Skeletal muscle tissue (tissue), 5 donors: Measurements from ENCODE around the gene NDRG3. TPM values are rescaled to one million over a fixed set of nuclear protein-coding genes. Genes with fewer than 3 reads are reported as not detected.

Source experiments
- H3K27ac ChIP-seq: one replicate; pipeline ENCODE4 v1.7.0; 2013; ENCODE audit warnings: mild to moderate bottlenecking, low read depth, low read length, inconsistent platforms
- H3K27me3 ChIP-seq, 3 donors: one replicate each; pipeline ENCODE4 v1.7.0; 2013; ENCODE audit warnings: low read length in 3 of 3; ENCODE audit not compliant: control insufficient read depth in 3 of 3, insufficient read depth in 3 of 3
- H3K36me3 ChIP-seq, 3 donors: one replicate each; pipeline ENCODE4 v1.7.0; 2013; ENCODE audit warnings: low read length in 3 of 3; ENCODE audit not compliant: control insufficient read depth in 3 of 3, insufficient read depth in 3 of 3
- H3K4me1 ChIP-seq, 3 donors: one replicate each; pipeline ENCODE4 v1.7.0; 2013; ENCODE audit warnings: low read length in 3 of 3, mild to moderate bottlenecking in 3 of 3; ENCODE audit not compliant: control insufficient read depth in 3 of 3, insufficient read depth in 3 of 3
- H3K4me3 ChIP-seq, 3 donors: one replicate each; pipeline ENCODE4 v1.7.0; 2013; ENCODE audit warnings: low read length in 3 of 3
- H3K9ac ChIP-seq, 3 donors: one replicate each; pipeline ENCODE4 v1.7.0; 2013; ENCODE audit warnings: low read length in 3 of 3, mild to moderate bottlenecking in 3 of 3, moderate library complexity in 2 of 3, low read depth in 1 of 3
- H3K9me3 ChIP-seq, 3 donors: one replicate each; pipeline ENCODE4 v1.7.0; 2013; ENCODE audit warnings: low read length in 3 of 3; ENCODE audit not compliant: control insufficient read depth in 3 of 3
- small RNA-seq: library from RNA; depleted of rRNA; stranded (forward); fragments of <200 nt; gene quantifications from one replicate; pipeline ENCODE3, GENCODE V24; 2014
- total RNA-seq: library from RNA; depleted of rRNA; stranded (reverse); fragments of >200 nt; gene quantifications from one replicate; pipeline ENCODE4 v1.2.3, GENCODE V29; 2014
- donor health status: Osteomylitis.

NDRG3 gene
- total RNA-seq, 1 donor from 2014 or later: 15.1 TPM

- Histone ChIP-seq H3K27me3 (no peaks in the 10 kb centered on the region), H3K4me3 (peak within 1 kb of the TSS; percentile 84 to 93 (median 92)), H3K27ac (peak within 1 kb of the TSS; percentile 93), H3K4me1 (peaks cover 18 to 22% (median 21%) of the 10 kb centered on the region in 3 donors), H3K9me3 (no peaks in the 10 kb centered on the region), H3K36me3 (peaks cover 18 to 23% (median 22%) of the 10 kb centered on the region in 3 donors), H3K9ac (peak within 1 kb of the TSS; percentile 81 to 96 (median 96))
Observed at GRCh38 chr20:36605399-36606157, 140.3 kb downstream of the NDRG3 start, which contains the start of gene RAB5IF. TSS of gene RAB5IF (plus strand) at chr20:36605779. CDS start at chr20:36605952, 173 bp downstream.

- peaks cover 18 to 22% (median 21%) of the 10 kb centered on the region in 3 donors for H3K4me1 ChIP-seq
- peak overlapping the region; percentile 76 to 86 (median 77) for H3K4me3 ChIP-seq
- no peaks in the 10 kb centered on the region for H3K27me3 ChIP-seq
- peak overlapping the region; percentile 93 for H3K27ac ChIP-seq
- H3K36me3 ChIP-seq: peaks cover 14 to 19% (median 19%) of the 10 kb centered on the region in 3 donors
- peak overlapping the region; percentile 81 to 92 (median 87) for H3K9ac ChIP-seq
- H3K9me3 ChIP-seq: no peaks in the 10 kb centered on the region
Observed at GRCh38 chr20:36604952-36605398, 140.9 kb downstream of the NDRG3 start.

Small RNA genes lying within 50 kb of the gene (small RNA-seq; reads per million reads assigned to genes)
- not detected for gene RF00019

Other genes with a start within 250 kb of the NDRG3 start
- 5.7 TPM for gene MYL9, start 204.6 kb downstream of the NDRG3 start, total RNA-seq
- 20.4 TPM for gene TGIF2, start 172.5 kb downstream of the NDRG3 start, total RNA-seq
- 47.5 TPM for gene RAB5IF, start 140.3 kb downstream of the NDRG3 start, total RNA-seq
- gene SLA2, start 99.9 kb downstream of the NDRG3 start, total RNA-seq: not detected
- gene DSN1, start 27.7 kb upstream of the NDRG3 start, total RNA-seq: 5.7 TPM
- under 0.01 TPM for gene TLDC2, start 130.0 kb upstream of the NDRG3 start, total RNA-seq
- 45.9 TPM for gene SAMHD1, start 205.6 kb upstream of the NDRG3 start, total RNA-seq